GM12874 (cell line): ENCODE results near the gene FAM193B.

ENCODE experiments used
- TF ChIP-seq, protein P1 (sequence below): IDR thresholded peaks from 2 replicates; pipeline ENCODE4 v1.5.1; 2011; ENCODE audit warnings: low read depth, mild to moderate bottlenecking, control low read depth, low read length, moderate library complexity; ENCODE audit not compliant: insufficient read depth

Gene FAM193B

DNA sequence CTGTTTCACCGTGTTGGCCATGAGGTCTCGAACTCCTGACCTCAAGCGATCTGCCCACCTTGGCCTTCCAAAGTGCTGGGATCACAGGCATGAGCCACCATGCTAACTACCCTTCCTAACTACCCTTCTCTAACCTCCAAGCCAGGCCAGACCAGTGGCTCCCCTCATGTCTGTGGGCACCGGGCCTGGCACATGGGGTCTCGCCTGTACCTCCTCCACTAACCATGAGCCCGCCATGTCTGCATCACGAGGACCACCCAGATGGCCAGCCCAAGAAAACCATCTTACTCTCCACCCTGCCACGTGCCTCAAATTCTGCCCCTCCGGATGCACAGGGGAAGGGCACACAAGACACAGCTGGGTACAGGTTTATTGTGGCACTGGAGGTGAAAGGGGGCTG, 71.3 kb downstream of the FAM193B start:
- TF ChIP-seq, protein P1, sequence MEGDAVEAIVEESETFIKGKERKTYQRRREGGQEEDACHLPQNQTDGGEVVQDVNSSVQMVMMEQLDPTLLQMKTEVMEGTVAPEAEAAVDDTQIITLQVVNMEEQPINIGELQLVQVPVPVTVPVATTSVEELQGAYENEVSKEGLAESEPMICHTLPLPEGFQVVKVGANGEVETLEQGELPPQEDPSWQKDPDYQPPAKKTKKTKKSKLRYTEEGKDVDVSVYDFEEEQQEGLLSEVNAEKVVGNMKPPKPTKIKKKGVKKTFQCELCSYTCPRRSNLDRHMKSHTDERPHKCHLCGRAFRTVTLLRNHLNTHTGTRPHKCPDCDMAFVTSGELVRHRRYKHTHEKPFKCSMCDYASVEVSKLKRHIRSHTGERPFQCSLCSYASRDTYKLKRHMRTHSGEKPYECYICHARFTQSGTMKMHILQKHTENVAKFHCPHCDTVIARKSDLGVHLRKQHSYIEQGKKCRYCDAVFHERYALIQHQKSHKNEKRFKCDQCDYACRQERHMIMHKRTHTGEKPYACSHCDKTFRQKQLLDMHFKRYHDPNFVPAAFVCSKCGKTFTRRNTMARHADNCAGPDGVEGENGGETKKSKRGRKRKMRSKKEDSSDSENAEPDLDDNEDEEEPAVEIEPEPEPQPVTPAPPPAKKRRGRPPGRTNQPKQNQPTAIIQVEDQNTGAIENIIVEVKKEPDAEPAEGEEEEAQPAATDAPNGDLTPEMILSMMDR: no peak

- TF ChIP-seq, protein P1: no peak
Observed at GRCh38 chr5:177482359-177482795, 72.0 kb downstream of the FAM193B start.

DNA sequence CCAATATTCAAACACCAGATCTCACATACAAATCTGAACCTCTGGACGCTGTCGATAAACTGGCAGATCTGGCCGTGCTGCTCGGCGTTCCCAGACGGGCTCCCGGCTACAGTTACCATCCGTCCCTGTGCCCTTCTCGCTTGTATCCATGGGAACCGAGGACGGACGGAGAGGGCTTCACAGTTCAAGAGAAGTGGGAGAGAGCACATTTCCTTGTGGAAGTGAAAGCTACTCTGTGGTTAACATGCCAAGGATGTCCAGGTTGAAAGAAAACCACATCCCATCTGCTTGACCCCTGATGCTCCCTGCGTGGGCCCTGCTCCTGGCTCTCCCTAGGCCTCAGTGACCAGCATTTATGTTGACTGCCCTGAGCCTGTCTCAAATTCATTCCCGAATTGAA, 74.6 kb downstream of the FAM193B start:
- TF ChIP-seq, protein P1: no peak

GRCh38 chr5:177478711-177479646, 75.4 kb downstream of the FAM193B start:
- TF ChIP-seq, protein P1: no peak

- TF ChIP-seq, protein P1: no peak
Observed at GRCh38 chr5:177477701-177478477, 76.5 kb downstream of the FAM193B start.

- TF ChIP-seq, protein P1: no peak
Observed at GRCh38 chr5:177476531-177477233, 77.7 kb downstream of the FAM193B start.
